GM21381 (cell line): ENCODE results near the gene FAIM2.

Experiments used
- ATAC-seq: cut with Tn5 transposase; IDR thresholded peaks from one replicate; pipeline ENCODE4 v1.9.1; 2021; ENCODE audit warnings: mild to moderate bottlenecking, moderate library complexity; ENCODE audit not compliant: unreplicated experiment

Gene FAIM2

GRCh38 chr12:49939707-49940106 is 36.0 kb upstream of the FAIM2 start:
- no peak for ATAC-seq

- ATAC-seq, result no peak
Observed at GRCh38 chr12:49939307-49939706, 35.6 kb upstream of the FAIM2 start.

- ATAC-seq, result no peak
Observed at GRCh38 chr12:49937639-49938300, 34.1 kb upstream of the FAIM2 start.

- ATAC-seq, result no peak
Observed at GRCh38 chr12:49936925-49937324, 33.2 kb upstream of the FAIM2 start.

GRCh38 chr12:49934505-49934904 is 30.8 kb upstream of the FAIM2 start:
- ATAC-seq, result no peak

GRCh38 chr12:49933796-49934195 is 30.1 kb upstream of the FAIM2 start:
- no peak for ATAC-seq

- no peak for ATAC-seq
Observed at GRCh38 chr12:49932533-49933130, 28.9 kb upstream of the FAIM2 start.

GRCh38 chr12:49932023-49932422 is 28.3 kb upstream of the FAIM2 start:
- ATAC-seq, result no peak

GRCh38 chr12:49930515-49931288 is 27.0 kb upstream of the FAIM2 start:
- ATAC-seq, result no peak

- ATAC-seq, result no peak
Observed at GRCh38 chr12:49929581-49929980, 25.9 kb upstream of the FAIM2 start.

- ATAC-seq, result no peak
Observed at GRCh38 chr12:49928471-49928870, 24.8 kb upstream of the FAIM2 start.

- no peak for ATAC-seq
Observed at GRCh38 chr12:49925433-49926204, 21.9 kb upstream of the FAIM2 start.

GRCh38 chr12:49924628-49925246 is 21.0 kb upstream of the FAIM2 start:
- ATAC-seq, result no peak

GRCh38 chr12:49923880-49924556 is 20.3 kb upstream of the FAIM2 start:
- ATAC-seq, result no peak

- ATAC-seq, result no peak
Observed at GRCh38 chr12:49923035-49923644, 19.4 kb upstream of the FAIM2 start.

GRCh38 chr12:49922349-49923034 is 18.8 kb upstream of the FAIM2 start:
- no peak for ATAC-seq

- ATAC-seq, result no peak
Observed at GRCh38 chr12:49921936-49922335, 18.2 kb upstream of the FAIM2 start.

- ATAC-seq, result no peak
Observed at GRCh38 chr12:49921299-49921698, 17.6 kb upstream of the FAIM2 start.

- ATAC-seq, result no peak
Observed at GRCh38 chr12:49920915-49921286, 17.2 kb upstream of the FAIM2 start.
